ENCODE measurements around the gene RNF126. TPM values are rescaled to one million over a fixed set of nuclear protein-coding genes. Genes with fewer than 3 reads are reported as not detected.

The RNF126 gene
- total RNA-seq, 1 donor from 2014 or later = 39.0 TPM

GRCh38 chr19:648904-649801 is 13.9 kb downstream of the RNF126 start:
- no peaks in the 10 kb centered on the region for H3K4me1 ChIP-seq
- H3K27ac ChIP-seq = no peak overlapping the region
- H3K4me3 ChIP-seq = no peak overlapping the region
- no peak for DNase-seq (ENCODE audit: low spot score in 2 of 2)
- intact Hi-C loops (cut with DNase I) = no loop called here
- TF ChIP-seq, protein P1, sequence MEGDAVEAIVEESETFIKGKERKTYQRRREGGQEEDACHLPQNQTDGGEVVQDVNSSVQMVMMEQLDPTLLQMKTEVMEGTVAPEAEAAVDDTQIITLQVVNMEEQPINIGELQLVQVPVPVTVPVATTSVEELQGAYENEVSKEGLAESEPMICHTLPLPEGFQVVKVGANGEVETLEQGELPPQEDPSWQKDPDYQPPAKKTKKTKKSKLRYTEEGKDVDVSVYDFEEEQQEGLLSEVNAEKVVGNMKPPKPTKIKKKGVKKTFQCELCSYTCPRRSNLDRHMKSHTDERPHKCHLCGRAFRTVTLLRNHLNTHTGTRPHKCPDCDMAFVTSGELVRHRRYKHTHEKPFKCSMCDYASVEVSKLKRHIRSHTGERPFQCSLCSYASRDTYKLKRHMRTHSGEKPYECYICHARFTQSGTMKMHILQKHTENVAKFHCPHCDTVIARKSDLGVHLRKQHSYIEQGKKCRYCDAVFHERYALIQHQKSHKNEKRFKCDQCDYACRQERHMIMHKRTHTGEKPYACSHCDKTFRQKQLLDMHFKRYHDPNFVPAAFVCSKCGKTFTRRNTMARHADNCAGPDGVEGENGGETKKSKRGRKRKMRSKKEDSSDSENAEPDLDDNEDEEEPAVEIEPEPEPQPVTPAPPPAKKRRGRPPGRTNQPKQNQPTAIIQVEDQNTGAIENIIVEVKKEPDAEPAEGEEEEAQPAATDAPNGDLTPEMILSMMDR (IDR thresholded peaks at IDR 0.05) = no peak
- no peaks in the 10 kb centered on the region for H3K9me3 ChIP-seq
- peaks cover 84 to 87% of the 10 kb centered on the region in 2 donors for H3K36me3 ChIP-seq
- no peaks in the 10 kb centered on the region for H3K27me3 ChIP-seq

DNA sequence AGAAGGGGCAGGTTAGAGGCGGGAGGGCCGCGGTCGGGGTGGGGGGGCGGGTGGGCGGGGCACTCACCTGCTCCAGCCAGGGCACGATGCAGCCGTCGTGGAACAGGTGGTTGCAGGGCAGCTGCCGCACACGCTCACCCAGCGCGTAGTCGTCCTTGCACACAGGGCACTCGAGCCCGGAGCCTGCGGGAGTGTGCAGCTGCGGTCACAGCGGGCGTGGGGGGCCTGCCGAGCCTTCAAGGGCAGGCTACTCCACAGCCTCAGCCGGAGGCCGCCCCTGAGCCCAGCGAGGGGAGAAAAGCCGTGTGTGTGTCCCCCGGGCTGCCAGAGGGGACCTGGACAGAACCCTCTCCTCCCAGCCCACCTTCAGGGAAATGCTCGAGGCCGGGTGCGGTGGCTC is 14.7 kb downstream of the RNF126 start:
- Histone ChIP-seq H3K4me3 (no peak overlapping the region), H3K27ac (no peak overlapping the region), H3K4me1 (no peaks in the 10 kb centered on the region), H3K9me3 (no peaks in the 10 kb centered on the region), H3K36me3 (peaks cover 77 to 79% of the 10 kb centered on the region in 2 donors), H3K27me3 (no peaks in the 10 kb centered on the region)
- TF ChIP-seq, protein P1 (IDR thresholded peaks at IDR 0.05) = no peak
- intact Hi-C loops (cut with DNase I) = no loop called here
- no peak for DNase-seq (ENCODE audit: low spot score in 2 of 2)

- no peaks in the 10 kb centered on the region for H3K9me3 ChIP-seq
- peaks cover 73% of the 10 kb centered on the region in 2 donors for H3K36me3 ChIP-seq
- no peaks in the 10 kb centered on the region for H3K4me1 ChIP-seq
- no peak for DNase-seq (ENCODE audit: low spot score in 2 of 2)
- no peaks in the 10 kb centered on the region for H3K27me3 ChIP-seq
- intact Hi-C loops (cut with DNase I) = no loop called here
- no peak overlapping the region for H3K27ac ChIP-seq
- H3K4me3 ChIP-seq = no peak overlapping the region
- TF ChIP-seq, protein P1 (IDR thresholded peaks at IDR 0.05) = no peak
Observed at GRCh38 chr19:647566-648284, 15.3 kb downstream of the RNF126 start.

DNA sequence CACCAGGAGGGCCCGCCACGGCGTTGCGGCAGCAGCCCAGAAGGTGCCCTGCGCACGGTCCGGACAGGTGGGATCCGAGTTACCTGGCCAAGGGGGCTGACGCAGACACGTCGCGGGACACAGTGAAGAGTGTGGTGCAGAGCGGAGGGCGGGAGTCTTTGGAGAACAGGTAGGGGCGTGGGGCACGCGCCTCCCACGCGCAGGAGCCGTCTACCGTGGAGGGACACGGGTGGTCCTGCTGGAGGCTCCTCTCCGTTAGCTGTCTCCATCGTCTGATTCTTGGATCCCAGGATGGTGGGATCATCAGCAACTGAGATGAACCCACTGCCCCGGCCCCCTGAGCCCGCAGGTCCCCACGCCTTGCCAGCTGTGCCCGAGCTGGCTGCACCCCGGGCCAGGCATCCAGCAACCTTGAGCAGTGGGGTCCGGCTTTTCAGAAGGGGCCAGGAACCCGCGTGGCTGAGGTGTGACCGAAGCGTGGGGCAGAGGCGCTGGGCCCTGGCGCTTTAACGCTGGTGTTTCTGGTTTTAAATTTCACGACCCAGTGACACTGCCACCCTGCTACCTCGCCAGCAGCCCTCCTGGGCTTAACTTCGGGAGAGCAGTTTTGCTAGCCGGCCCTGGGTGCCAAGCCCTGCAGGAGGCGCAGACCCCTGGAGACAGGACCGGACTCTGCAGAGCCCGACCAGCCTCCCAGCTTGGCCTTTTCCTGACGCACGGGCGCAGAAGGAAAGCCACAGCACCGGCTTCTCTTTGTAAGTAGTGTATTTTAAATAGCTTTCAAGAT is 16.0 kb downstream of the RNF126 start:
- intact Hi-C loops (cut with DNase I) = no loop called here
- peaks cover 65 to 66% of the 10 kb centered on the region in 2 donors for H3K36me3 ChIP-seq
- no peaks in the 10 kb centered on the region for H3K4me1 ChIP-seq
- DNase-seq (ENCODE audit: low spot score in 2 of 2) = no peak
- no peaks in the 10 kb centered on the region for H3K9me3 ChIP-seq
- H3K27me3 ChIP-seq = no peaks in the 10 kb centered on the region
- H3K27ac ChIP-seq = no peak overlapping the region
- TF ChIP-seq, protein P1 (IDR thresholded peaks at IDR 0.05) = no peak
- no peak overlapping the region for H3K4me3 ChIP-seq

DNA sequence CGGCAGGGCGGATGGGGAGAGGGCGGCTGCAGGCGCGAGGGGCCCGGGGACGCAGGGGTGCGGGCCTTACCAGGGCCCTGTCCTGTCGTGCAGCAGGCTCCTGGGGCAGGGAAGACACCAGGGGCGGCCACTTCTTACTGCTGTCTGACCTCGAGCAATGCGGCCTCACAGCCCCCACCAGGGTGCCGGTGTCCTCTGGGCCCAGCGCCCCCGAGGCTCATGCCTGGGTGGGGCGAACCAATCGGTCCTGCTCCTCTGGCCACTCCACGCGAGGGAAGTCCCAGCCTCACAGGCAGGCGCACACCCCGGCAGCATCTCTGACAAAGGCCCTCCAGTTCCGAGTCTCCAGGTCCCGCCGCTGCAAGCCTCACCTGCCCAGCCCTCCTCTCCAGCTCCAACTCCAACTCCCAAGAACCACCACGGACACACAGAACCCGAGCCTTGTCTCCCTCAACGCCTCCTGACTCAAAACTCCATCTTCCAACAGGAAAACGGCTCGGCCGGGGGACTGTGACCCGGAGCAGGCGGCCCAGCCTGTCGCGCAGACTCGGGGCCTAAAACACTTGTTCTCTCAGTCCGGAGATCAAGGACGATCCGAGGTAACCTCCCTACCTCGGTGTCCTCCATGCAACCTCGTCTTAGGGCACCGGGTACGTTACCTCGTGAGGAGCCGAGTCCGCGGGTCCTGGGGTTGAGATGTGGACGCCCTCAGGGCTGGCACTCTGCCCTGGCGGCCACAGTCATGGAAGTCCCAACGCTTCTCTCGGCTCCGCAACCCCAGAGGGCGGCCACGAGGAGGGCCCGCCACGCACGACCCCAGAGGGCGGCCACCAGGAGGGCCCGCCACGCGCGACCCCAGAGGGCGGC is 16.9 kb downstream of the RNF126 start:
- no peak overlapping the region for H3K27ac ChIP-seq
- no peaks in the 10 kb centered on the region for H3K4me1 ChIP-seq
- peaks cover 57% of the 10 kb centered on the region in 2 donors for H3K36me3 ChIP-seq
- TF ChIP-seq, protein P1 (IDR thresholded peaks at IDR 0.05) = no peak
- H3K4me3 ChIP-seq = no peak overlapping the region
- no peaks in the 10 kb centered on the region for H3K27me3 ChIP-seq
- intact Hi-C loops (cut with DNase I) = no loop called here
- no peaks in the 10 kb centered on the region for H3K9me3 ChIP-seq
- DNase-seq (ENCODE audit: low spot score in 2 of 2) = no peak

Measured in ascending aorta (tissue), 2 donors.